ACHN (cell line): Measurements from ENCODE around the gene RHOT2.

Experiments used
- DNase-seq: peaks from one replicate; pipeline ENCODE4 v3.0.0-alpha.2; 2015
- in situ Hi-C: cut with HindIII; loops from 2 replicates; pipeline ENCODE4 v1.10.0; 2017; ENCODE audit warnings: low sequenced_read_pairs, low pct_ligation_motif_present, low pct_unique_long_range_greater_than_20kb

Gene RHOT2

GRCh38 chr16:643050-643368 lies 24.9 kb upstream of the RHOT2 start:
- in situ Hi-C loops = no loop called here
- no peak for DNase-seq

GRCh38 chr16:644556-644955 lies 23.4 kb upstream of the RHOT2 start:
- DNase-seq = no peak
- in situ Hi-C loops = no loop called here

- in situ Hi-C loops = no loop called here
- no peak for DNase-seq
Observed at GRCh38 chr16:645852-646678, 21.9 kb upstream of the RHOT2 start.

- in situ Hi-C loops = no loop called here
- no peak for DNase-seq
Observed at GRCh38 chr16:646679-647172, 21.2 kb upstream of the RHOT2 start.

- DNase-seq = no peak
- in situ Hi-C loops = no loop called here
Observed at GRCh38 chr16:647173-647902, 20.6 kb upstream of the RHOT2 start.

GRCh38 chr16:648071-648780 lies 19.7 kb upstream of the RHOT2 start:
- in situ Hi-C loops = no loop called here
- DNase-seq = peak; percentile 29

- DNase-seq = peak; percentile 95
- in situ Hi-C loops = no loop called here
Observed at GRCh38 chr16:648781-649589, 18.9 kb upstream of the RHOT2 start, which contains the start of gene WDR90. Gene WDR90 (plus strand): TSS chr16:649365. CDS start chr16:649417, 52 bp downstream.

- peak; percentile 33 for DNase-seq
Observed at GRCh38 chr16:649631-650030, 18.3 kb upstream of the RHOT2 start.

GRCh38 chr16:651844-652243 lies 16.1 kb upstream of the RHOT2 start:
- in situ Hi-C loops = no loop called here

More at GRCh38 chr16:649631-650030, 18.3 kb upstream of the RHOT2 start:
- in situ Hi-C loops = no loop called here

GRCh38 chr16:652454-653305 lies 15.3 kb upstream of the RHOT2 start:
- no peak for DNase-seq
- in situ Hi-C loops = no loop called here

More at GRCh38 chr16:651844-652243, 16.1 kb upstream of the RHOT2 start:
- no peak for DNase-seq

GRCh38 chr16:654034-654433 lies 13.9 kb upstream of the RHOT2 start:
- in situ Hi-C loops = no loop called here
- DNase-seq = no peak

GRCh38 chr16:657487-657886 lies 10.4 kb upstream of the RHOT2 start:
- in situ Hi-C loops = no loop called here

GRCh38 chr16:658679-659571 lies 9.0 kb upstream of the RHOT2 start:
- DNase-seq = no peak
- in situ Hi-C loops = no loop called here

More at GRCh38 chr16:657487-657886, 10.4 kb upstream of the RHOT2 start:
- no peak for DNase-seq

GRCh38 chr16:659618-660017 lies 8.3 kb upstream of the RHOT2 start:
- in situ Hi-C loops = no loop called here
- no peak for DNase-seq

GRCh38 chr16:660132-660458 lies 7.8 kb upstream of the RHOT2 start:
- in situ Hi-C loops = no loop called here
- no peak for DNase-seq

GRCh38 chr16:660459-661183 lies 7.3 kb upstream of the RHOT2 start:
- in situ Hi-C loops = no loop called here
- DNase-seq = peak; percentile 89
